A673 (cell line): ENCODE data around the gene ZNF134.

Experiments
- CTCF ChIP-seq: fragments of 300-800, 200-600 bp; sonication (generic); conservative IDR thresholded peaks from 2 replicates; pipeline ENCODE4 v1.5.1; 2017; ENCODE audit warnings: low read depth, mild to moderate bottlenecking, antibody characterized with exemption, low read length, moderate library complexity, mixed read lengths
- EZH2 ChIP-seq: fragments of 200-600 bp; sonication (generic); IDR thresholded peaks from 2 replicates; pipeline ENCODE4 v1.6.1; 2017; ENCODE audit warnings: borderline replicate concordance, low read depth, mild to moderate bottlenecking, mixed read lengths, antibody characterized with exemption, low read length; ENCODE audit not compliant: poor library complexity, severe bottlenecking

GRCh38 chr19:57671124-57671895 lies 57.3 kb downstream of the ZNF134 start:
- TF ChIP-seq CTCF: no peak
- TF ChIP-seq EZH2: no peak
